Body of pancreas (tissue), 4 donors: ENCODE data around the gene ACSF3.

Experiments used
- CTCF ChIP-seq, 7 experiments: fragments of 450-650 bp in 4 of 7; fragments of 200-600 bp in 3 of 7; sonication (generic) in 3 of 7; IDR thresholded peaks; one replicate each; pipeline ENCODE4 v1.5.1; 2016 to 2019; ENCODE audit warnings: antibody characterized with exemption in 7 of 7
- POLR2A ChIP-seq, 3 donors: fragments of 450-650 bp; IDR thresholded peaks; one replicate each; pipeline ENCODE4 v1.6.1; 2016; ENCODE audit warnings: antibody characterized with exemption in 3 of 3, mild to moderate bottlenecking in 2 of 3

GRCh38 chr16:89117227-89117974 lies 23.7 kb downstream of the ACSF3 start:
- TF ChIP-seq CTCF (IDR thresholded peaks at IDR 0.05), result no peak
- TF ChIP-seq POLR2A (IDR thresholded peaks at IDR 0.05), result no peak
